Measurements from ENCODE around the gene SPNS2.

Gene SPNS2

GRCh38 chr17:4551796-4552525, 53.3 kb downstream of the SPNS2 start:
- DNase-seq: no peak

- no peak for DNase-seq
These were observed 55.0 kb downstream of the SPNS2 start for GRCh38 chr17:4553669-4554068.

- DNase-seq: no peak
These were observed 55.8 kb downstream of the SPNS2 start for GRCh38 chr17:4554441-4554996.

GRCh38 chr17:4554997-4555799, 56.5 kb downstream of the SPNS2 start, which contains the start of gene MYBBP1A:
Gene MYBBP1A, minus strand, starts transcription at chr17:4555384. Its CDS starts 60 bp downstream, at chr17:4555324.
- DNase-seq: peak; percentile 73

- no peak for DNase-seq
These were observed 57.4 kb downstream of the SPNS2 start for GRCh38 chr17:4555873-4556759.

GRCh38 chr17:4556996-4557395, 58.3 kb downstream of the SPNS2 start:
- DNase-seq: no peak

- no peak for DNase-seq
These were observed 59.1 kb downstream of the SPNS2 start for GRCh38 chr17:4557626-4558346.

- DNase-seq: no peak
These were observed 59.8 kb downstream of the SPNS2 start for GRCh38 chr17:4558347-4558971.

- DNase-seq: no peak
These were observed 60.6 kb downstream of the SPNS2 start for GRCh38 chr17:4559139-4559791.

GRCh38 chr17:4559966-4560365, 61.3 kb downstream of the SPNS2 start:
- no peak for DNase-seq

- DNase-seq: no peak
These were observed 61.7 kb downstream of the SPNS2 start, which contains the start of gene GGT6 for GRCh38 chr17:4560421-4560820. Gene GGT6, minus strand, starts transcription at chr17:4560577. Its CDS starts 56 bp downstream, at chr17:4560521.

DNA sequence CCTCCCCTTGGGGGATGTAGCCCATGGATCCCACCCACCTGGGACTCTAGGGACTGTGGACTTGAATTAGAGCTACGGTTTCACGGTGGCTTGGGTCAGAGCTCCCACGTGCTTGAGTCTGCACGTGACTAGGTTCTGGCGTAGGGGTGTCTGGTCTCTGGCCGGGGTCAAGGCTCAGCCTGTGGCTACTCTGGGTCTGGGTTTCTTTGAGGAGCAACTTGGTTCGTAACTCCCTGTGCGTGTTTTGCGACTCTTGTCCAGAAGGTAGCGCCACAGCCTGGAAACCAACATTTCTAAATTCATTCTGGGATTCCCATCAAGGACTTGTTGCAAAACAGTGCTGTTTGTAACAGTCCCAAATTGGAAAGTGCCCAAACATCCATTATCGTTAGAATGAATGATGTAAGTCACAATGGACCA, 62.2 kb downstream of the SPNS2 start:
- DNase-seq: no peak

GRCh38 chr17:4562015-4562969, 63.6 kb downstream of the SPNS2 start:
- DNase-seq: no peak

GRCh38 chr17:4565209-4566141, 66.8 kb downstream of the SPNS2 start:
- DNase-seq: peak; percentile 36

DNA sequence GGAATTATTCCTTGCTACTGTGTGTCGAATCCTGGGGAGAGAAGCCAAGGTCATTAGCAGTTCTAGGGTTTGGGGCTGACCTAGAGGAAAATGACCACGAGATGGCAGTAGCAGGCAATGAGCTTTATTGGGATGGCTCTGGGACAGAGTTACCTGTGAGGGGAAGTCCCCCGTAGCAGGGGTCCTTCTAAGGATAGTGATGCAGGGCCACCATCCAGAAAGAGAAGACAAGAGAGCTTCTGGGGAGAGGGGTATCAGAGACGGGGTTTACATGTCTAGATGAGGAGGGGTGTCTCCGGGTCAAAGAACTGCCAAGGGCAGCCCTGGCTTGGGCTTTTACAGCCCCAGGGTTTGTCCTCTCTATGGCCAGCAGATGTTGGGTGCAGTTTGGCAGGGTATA, 68.1 kb downstream of the SPNS2 start:
- DNase-seq: no peak

DNA sequence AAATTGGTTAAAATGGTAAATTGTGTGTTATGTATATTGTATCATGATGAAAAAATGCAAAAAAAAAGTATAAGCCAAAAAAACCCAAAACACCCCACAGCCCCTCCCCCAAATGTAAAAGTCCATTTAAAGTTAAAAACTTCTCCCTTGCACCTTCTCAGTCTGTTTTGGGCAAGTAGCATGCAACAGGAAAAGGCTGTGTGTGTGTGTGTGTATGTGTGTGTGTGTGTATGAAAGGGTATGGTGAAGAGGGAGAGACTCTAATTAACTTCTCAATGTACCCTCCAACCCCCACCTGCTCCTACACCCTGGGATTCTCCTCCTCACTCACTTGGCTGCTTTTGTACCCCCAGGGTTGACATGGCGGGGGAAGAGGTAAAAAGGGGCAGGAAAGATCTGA, 70.9 kb downstream of the SPNS2 start:
- DNase-seq: no peak

DNA sequence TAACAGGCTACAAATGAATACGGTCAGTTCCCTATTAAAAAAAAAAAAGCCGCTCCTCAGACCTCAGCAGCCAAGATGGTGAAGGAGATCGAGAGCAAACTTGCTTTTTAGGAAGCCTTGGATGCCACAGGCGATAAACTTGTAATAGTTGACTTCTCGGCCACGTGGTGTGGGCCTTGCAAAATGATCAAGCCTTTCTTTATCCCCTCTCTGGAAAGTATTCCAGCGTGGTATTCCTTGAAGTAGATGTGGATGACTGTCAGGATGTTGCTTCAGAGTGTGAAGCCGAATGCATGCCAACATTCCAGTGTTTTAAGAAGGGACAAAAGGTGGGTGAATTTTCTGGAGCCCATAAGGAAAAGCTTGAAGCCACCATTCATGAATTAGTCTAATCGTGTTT, 73.5 kb downstream of the SPNS2 start:
- DNase-seq: no peak

- no peak for DNase-seq
These were observed 74.4 kb downstream of the SPNS2 start for GRCh38 chr17:4573115-4573514.

GRCh38 chr17:4573669-4574068, 75.0 kb downstream of the SPNS2 start:
- DNase-seq: no peak

Data from SIG-M5 (cell line).